ENCODE measurements around the gene CES3. TPM values are rescaled to one million over a fixed set of nuclear protein-coding genes. Genes with fewer than 3 reads are reported as not detected.

CES3 gene
- total and polyA plus RNA-seq, 4 donors: 0.19 to 28.3 (median 12.5) TPM

DNA sequence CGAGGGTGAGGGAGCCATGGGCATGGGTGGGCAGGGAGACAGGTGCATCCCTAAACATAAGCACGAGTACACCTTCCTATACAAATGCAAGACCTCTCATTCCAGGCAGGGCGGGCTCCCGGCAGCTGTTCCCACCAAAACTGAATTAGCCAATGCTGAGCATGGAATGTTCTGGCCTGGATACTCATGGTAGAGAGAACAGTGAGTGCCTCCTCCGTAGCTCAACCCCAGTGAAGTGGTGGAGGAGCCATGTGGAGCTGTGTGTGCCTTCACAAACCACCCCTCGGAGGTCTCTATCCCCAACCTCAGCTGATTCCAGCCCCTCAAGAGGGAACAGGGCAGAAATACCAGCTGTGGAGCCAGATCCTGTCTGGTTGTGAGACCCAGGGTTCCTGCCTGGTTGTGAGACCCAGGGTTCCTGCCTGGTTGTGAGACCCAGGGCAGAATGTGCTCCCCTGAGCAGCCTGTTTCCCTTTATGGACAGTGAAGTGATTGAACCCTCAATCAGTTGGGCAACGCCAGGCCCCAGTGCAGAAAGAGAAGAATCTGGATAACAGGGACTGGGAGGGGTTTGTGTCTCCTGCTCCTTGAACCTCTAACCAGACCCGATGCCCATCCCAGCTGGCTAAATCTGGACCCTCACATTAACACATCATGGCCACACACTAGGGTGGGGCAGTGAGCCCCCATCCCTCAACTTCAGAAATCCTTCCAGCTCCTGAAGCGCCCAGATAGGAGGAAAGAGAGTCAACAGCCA is 40.0 kb upstream of the CES3 start (continued):
- TF ChIP-seq EGR1 (IDR thresholded peaks at IDR 0.05; ENCODE audit: low read depth in 2 of 2) (no peak), HNF4A (conservative IDR thresholded peaks at IDR 0.05) (no peak), RXRA (IDR thresholded peaks at IDR 0.05) (no peak), TAF1 (conservative IDR thresholded peaks at IDR 0.05) (no peak), GABPA (IDR thresholded peaks at IDR 0.05 in 1 of 2, conservative IDR thresholded peaks at IDR 0.05 in 1 of 2) (no peak), RAD21 (IDR thresholded peaks at IDR 0.05) (no peak), FOXA2 (IDR thresholded peaks at IDR 0.05) (no peak)
- TF ChIP-seq, protein P1, sequence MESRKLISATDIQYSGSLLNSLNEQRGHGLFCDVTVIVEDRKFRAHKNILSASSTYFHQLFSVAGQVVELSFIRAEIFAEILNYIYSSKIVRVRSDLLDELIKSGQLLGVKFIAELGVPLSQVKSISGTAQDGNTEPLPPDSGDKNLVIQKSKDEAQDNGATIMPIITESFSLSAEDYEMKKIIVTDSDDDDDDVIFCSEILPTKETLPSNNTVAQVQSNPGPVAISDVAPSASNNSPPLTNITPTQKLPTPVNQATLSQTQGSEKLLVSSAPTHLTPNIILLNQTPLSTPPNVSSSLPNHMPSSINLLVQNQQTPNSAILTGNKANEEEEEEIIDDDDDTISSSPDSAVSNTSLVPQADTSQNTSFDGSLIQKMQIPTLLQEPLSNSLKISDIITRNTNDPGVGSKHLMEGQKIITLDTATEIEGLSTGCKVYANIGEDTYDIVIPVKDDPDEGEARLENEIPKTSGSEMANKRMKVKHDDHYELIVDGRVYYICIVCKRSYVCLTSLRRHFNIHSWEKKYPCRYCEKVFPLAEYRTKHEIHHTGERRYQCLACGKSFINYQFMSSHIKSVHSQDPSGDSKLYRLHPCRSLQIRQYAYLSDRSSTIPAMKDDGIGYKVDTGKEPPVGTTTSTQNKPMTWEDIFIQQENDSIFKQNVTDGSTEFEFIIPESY (IDR thresholded peaks at IDR 0.05): no peak
- TF ChIP-seq, protein P2, sequence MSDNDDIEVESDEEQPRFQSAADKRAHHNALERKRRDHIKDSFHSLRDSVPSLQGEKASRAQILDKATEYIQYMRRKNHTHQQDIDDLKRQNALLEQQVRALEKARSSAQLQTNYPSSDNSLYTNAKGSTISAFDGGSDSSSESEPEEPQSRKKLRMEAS (IDR thresholded peaks at IDR 0.05): no peak

DNA sequence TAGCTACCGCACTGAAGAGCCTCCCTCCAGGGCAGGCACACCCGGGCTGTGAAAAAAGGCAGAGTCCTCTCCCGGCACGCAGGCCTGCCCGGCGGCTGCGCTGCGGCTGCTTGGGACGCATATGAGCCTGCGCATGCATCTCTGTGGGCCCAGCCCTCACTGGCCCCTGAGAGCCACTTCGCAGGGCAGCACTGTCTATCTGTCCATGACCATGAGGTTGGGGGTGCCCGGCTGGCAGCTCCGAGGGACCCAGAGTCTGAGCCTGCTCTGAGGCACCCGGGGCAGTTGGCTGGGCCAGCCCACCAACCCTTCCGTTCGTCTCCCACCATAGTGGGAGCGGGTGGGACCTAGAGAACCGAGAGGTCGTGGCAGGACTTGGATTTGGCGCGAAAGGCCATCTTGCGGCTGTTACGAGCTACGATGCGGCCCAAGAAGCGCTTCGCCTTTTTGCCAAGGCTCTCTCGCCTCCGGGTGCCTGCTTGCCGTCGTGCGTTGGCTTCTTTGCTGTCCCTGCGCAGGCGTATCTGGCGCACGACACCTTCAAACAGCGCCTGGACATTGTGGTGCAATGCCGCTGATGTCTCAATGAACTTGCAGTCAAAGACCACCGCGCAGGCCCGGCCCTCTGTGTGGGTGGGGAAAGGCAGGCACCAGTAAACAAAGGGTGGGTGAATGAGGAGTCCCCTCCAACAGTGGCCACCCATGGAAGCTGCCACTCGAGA is 39.2 kb upstream of the CES3 start:
- Histone ChIP-seq H3K27me3 (ENCODE audit: control insufficient read depth in 4 of 4, insufficient read depth in 4 of 4, low read length in 3 of 4) (no peaks in the 10 kb centered on the region), H3K4me3 (ENCODE audit: low read depth in 1 of 3, low read length in 3 of 3) (no peak overlapping the region), H3K36me3 (ENCODE audit: control insufficient read depth in 4 of 4, insufficient read depth in 3 of 4, low read depth in 1 of 4, low read length in 3 of 4) (no peaks in the 10 kb centered on the region), H3K9ac (ENCODE audit: low read depth in 1 of 2, low read length in 2 of 2) (no peak overlapping the region), H3K27ac (ENCODE audit: low read depth in 1 of 2, low read length in 2 of 2) (no peak overlapping the region), H3K9me3 (ENCODE audit: control insufficient read depth in 4 of 4, low read length in 3 of 4) (no peaks in the 10 kb centered on the region), H3K4me1 (ENCODE audit: control insufficient read depth in 4 of 4, insufficient read depth in 4 of 4, low read length in 3 of 4) (peaks cover 0 to 14% (median 4%) of the 10 kb centered on the region in 4 donors)
- TF ChIP-seq RAD21 (IDR thresholded peaks at IDR 0.05) (no peak), TAF1 (conservative IDR thresholded peaks at IDR 0.05) (no peak), NR2F2 (IDR thresholded peaks at IDR 0.05) (no peak), JUND (IDR thresholded peaks at IDR 0.05) (no peak), GABPA (IDR thresholded peaks at IDR 0.05 in 1 of 2, conservative IDR thresholded peaks at IDR 0.05 in 1 of 2) (no peak), FOXA1 (IDR thresholded peaks at IDR 0.05) (no peak), SP1 (IDR thresholded peaks at IDR 0.05) (no peak), HNF4A (conservative IDR thresholded peaks at IDR 0.05) (no peak)
- TF ChIP-seq, protein P1 (IDR thresholded peaks at IDR 0.05): no peak
- TF ChIP-seq, protein P3, sequence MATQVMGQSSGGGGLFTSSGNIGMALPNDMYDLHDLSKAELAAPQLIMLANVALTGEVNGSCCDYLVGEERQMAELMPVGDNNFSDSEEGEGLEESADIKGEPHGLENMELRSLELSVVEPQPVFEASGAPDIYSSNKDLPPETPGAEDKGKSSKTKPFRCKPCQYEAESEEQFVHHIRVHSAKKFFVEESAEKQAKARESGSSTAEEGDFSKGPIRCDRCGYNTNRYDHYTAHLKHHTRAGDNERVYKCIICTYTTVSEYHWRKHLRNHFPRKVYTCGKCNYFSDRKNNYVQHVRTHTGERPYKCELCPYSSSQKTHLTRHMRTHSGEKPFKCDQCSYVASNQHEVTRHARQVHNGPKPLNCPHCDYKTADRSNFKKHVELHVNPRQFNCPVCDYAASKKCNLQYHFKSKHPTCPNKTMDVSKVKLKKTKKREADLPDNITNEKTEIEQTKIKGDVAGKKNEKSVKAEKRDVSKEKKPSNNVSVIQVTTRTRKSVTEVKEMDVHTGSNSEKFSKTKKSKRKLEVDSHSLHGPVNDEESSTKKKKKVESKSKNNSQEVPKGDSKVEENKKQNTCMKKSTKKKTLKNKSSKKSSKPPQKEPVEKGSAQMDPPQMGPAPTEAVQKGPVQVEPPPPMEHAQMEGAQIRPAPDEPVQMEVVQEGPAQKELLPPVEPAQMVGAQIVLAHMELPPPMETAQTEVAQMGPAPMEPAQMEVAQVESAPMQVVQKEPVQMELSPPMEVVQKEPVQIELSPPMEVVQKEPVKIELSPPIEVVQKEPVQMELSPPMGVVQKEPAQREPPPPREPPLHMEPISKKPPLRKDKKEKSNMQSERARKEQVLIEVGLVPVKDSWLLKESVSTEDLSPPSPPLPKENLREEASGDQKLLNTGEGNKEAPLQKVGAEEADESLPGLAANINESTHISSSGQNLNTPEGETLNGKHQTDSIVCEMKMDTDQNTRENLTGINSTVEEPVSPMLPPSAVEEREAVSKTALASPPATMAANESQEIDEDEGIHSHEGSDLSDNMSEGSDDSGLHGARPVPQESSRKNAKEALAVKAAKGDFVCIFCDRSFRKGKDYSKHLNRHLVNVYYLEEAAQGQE (IDR thresholded peaks at IDR 0.05): no peak
- TF ChIP-seq, protein P4, sequence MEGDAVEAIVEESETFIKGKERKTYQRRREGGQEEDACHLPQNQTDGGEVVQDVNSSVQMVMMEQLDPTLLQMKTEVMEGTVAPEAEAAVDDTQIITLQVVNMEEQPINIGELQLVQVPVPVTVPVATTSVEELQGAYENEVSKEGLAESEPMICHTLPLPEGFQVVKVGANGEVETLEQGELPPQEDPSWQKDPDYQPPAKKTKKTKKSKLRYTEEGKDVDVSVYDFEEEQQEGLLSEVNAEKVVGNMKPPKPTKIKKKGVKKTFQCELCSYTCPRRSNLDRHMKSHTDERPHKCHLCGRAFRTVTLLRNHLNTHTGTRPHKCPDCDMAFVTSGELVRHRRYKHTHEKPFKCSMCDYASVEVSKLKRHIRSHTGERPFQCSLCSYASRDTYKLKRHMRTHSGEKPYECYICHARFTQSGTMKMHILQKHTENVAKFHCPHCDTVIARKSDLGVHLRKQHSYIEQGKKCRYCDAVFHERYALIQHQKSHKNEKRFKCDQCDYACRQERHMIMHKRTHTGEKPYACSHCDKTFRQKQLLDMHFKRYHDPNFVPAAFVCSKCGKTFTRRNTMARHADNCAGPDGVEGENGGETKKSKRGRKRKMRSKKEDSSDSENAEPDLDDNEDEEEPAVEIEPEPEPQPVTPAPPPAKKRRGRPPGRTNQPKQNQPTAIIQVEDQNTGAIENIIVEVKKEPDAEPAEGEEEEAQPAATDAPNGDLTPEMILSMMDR (IDR thresholded peaks at IDR 0.05; ENCODE audit: low read depth, low read length, missing input control): no peak
- no peak for DNase-seq (ENCODE audit: low spot score)
- WGBS: 73% methylated on average over 42 of the region's 42 CpGs
